IPS DF 19.7 (cell line): ENCODE measurements around the gene SOBP.

Experiments
- DNase-seq: peaks from one replicate; pipeline ENCODE4 v3.0.0-alpha.2; 2013; ENCODE audit warnings: low read depth, low spot score

Gene SOBP

DNA sequence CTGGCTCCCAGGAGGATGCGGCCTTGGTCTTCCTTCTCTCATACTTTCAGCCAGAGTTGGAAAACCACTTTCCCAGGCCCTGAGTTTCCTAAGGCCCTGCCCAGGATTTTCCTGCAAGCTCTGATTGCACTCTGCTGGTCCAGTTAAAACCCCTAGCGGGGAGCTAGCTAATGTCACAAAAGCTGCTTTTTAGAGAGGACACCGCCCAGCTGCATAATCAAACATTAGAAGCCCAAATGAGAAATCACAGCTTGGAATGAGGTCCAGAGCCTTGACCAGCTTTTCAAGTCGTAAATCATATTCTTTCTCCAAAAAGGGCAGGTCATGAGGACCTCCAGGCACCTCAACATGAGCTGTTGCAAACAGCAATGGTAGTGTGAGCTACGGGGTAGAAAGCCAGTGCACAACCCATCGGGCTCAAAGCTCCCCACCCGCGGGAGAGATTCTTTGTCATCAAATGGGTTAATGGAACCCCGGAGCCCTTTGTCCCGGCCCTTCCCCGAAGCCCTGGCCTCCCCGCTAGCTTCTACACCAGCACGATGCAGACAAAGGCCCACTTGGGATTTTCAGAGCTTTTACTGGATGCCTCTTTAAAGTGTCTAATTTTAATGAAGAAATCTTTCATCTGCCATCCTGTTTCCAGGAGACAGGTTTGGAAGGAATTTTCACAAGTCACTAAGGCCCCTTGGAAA, 200.2 kb downstream of the SOBP start:
- no peak for DNase-seq

DNA sequence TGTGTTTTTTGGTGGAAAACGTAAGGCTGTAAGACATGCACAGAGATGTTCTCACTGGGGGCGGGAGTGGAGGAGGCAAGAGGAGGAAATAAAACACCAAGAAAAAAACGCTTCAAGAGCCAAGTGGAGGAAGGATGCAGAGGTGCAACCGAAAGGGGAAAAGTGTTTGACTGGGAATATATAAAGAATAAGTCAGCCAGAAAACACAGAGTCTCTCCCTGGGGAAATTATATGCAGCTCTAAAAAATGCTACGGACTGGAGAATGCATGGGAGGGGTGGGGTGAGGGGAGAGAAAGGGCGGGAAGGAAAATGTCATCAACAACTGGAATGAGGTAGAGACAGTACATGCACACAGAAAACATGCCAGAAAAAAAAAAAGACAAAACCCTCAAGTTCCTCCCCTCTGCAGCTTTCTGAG, 200.7 kb downstream of the SOBP start:
- no peak for DNase-seq

DNA sequence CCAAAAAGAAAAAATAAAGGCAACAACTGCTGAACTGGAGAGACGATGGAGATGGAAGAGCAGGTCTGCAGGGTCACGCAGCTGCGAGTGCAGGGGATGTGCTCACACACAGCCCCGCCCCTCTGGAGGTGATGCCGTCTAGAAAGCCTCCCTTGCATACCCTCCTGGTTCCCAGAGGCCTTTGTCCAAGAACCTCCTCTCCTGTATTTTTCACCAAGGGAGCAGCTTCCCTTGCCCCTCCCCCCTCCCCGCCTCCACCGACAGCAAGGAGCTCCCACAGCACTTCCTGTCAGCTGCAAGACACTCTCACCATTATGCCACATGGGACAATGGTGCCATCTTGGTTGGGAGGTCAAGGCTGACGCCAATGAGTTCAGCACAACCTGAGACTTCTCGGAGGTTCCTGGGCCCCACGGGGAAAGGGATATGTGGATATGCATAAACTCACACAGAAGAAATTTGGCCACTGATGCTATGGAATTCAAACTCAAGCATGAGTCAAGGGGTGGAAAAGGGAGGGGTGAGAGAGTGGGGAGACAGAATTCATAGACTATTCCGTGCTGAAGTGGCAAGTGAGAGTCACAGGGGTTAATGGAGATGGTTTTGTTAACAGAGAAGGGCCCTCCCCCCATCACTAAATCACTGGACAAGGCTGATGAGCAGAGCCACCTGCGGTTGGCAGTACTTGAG, 201.3 kb downstream of the SOBP start:
- no peak for DNase-seq

DNA sequence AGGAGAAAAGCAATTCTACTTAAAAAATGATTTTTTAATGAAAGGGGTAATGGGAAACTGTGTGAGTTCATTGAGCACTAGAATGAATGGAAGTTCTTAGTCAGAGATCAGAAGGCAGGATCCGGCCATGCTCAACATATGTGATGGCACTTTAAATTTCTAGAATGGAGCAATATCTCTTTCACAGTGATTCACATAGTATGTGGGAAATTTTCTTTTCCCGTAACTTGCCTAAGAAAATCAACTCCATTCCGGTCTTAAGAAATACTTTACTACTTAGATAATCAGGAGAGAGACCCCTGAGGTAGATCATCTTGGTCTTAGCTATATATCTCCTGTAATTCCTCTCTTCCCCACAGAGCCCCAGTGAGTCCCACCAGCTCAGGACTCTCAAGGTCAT, 202.4 kb downstream of the SOBP start:
- no peak for DNase-seq

DNA sequence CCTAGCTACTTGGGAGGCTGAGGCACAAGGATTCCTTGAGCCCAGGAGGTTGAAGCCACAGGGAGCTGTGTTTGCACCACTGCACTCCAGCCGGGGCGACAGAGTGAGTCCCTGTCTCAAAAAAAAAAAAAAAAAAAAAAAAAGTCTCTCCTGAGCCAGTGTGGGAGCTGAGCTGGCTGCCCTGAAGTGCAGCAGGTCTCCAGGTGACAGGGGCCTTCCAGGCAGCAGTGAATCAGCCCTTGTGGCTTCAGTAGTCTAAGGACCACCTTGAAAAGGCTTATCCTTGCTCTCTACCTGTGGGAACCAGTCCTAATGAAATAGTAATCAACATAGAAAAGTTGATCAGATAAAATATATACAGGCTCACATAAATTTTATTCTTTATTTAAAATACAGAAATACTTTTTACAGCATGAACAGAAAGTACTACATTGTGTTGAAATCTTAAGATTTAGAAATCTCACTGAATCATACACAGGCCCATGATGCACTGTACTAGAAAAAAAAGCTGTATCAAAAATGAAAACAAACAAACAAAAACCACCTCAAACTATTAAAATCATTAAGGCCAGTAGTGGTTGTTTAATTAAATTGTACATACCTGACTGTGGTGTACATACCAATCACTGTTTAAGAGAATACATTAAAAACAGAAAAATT, 205.3 kb downstream of the SOBP start:
- DNase-seq: no peak

DNA sequence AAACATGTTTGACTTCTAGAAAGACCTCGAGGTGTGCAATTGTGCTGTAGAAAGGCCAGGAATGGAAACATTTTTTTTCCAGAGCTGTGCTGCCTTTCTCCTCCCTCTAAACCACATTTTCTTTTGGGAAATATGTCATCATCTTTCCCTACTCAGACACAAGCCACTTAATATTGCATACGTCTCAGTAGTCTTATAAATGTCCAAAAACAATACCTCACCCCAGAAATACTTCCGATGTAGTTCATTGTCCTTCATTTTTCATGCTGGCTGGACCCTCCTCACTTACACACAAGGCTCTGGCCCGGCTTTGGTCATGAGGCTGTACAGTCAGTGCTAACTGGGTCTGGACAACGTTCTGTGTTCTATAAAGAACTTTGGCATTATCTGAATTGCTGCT, 207.8 kb downstream of the SOBP start:
- DNase-seq: no peak

DNA sequence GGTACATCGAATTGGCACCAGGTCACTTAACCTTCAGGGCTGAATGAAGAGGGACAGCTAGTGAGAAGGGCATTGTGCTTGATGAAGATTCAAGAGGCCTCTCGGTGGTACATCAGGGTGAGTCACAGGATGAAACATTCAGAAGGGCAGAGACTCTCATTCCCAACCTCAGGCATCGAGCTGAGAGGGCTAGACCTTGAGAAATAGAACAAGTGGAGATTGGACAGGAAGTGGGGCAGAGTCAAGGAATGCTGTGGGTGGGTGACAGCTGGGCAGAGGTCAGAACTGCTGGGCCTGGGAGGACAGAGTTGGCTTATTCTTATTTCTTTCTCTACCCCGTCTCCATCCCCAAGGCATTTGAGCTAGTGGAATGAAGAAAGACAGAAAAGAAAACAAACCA, 208.2 kb downstream of the SOBP start:
- no peak for DNase-seq

DNA sequence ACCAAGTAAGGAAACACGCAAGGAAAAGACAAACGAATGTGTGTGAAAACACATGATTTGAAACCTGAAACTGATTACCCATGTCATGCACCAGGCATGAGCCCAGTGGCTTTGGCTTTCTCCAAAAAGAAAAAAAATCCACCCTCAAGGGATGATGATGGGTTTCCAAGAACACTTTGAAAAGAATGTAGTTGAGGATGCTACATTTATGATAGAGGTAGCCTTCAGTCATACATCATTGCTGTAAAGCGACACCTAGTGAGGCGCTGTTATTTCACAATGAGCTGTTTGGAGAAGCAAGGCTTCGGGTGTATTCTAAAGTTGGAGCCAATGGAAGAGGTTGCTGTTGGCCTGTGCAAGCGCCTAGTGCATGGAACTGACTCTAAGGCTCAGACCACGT, 209.3 kb downstream of the SOBP start:
- DNase-seq: no peak

DNA sequence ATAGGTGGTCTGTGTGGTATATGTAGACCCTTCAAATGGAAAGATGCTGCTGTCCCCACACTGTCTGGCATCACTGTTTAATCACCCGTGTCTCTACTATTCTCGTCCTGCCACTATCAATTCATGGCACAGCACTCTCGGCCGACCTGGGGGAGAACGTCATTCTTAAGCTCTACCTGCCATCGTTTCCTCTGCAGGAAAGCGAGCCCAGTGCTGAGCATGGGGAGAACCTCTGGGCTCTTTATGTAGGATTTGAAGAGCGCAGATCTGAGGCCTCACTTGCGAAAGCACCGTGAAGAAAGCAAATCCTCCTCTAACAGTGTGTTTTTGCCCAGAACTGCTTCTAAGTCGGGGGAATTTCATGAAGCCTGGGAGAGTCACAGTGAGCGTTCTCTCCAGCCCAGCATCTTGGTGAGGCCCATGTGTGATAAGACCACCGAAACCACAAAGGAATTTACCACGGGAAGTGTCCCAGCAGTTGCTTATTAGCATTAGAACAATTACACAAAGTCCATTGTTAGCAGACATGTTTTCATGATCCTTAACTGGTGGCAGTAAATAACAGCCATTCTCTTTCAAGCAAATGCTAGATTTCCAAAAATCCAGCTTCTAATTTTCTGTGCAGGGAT, 209.9 kb downstream of the SOBP start:
- no peak for DNase-seq

DNA sequence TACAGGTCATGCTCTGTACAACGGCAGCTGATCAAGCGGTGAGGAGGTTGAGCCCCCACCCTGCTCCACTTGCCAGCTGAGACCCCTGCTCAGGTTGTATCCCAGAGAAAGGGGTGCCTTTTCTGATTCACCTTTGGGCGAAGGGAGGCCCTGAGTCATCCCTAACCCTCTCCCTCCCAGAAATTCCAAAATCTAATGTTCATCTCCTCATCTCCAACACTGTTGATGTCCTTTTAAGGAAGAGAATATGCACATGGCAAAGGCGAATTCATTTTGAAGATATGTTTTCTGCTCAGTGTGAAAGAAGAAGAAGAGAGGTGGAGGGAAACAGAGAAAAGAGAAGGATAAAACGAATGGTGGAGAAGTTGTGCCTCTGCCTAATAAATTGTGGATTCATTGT, 213.7 kb downstream of the SOBP start:
- no peak for DNase-seq

DNA sequence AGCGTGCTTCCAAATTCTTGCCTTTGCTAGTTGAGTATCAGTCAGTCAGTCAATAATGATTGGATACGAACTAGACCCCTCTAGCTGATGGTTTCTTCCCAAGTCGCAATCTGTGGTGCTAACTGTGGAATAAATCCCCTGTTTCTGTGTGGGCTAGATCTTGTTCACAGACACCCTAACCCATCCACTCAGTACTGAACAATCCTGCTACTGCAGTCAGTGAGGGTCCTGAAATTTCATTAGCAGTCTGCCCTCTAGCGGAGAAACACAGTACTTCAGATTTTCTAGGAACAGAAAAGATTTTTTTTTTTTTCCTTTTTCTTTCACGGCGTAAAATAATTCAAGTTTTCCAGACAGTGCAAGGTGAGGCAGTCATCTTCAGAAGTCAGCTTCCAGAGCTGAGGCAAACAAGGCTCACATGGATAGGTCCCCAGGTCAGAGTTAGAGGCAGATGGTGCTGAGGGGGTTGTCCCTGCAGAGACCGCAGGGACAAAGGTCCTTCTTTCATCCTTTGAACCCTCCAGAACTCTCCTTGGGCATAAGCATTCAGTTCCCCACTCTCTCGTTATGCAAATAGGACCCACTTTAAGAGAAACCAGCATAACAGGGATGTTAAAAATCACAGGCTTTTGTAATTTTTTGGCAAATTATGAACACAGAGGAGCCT, 214.6 kb downstream of the SOBP start:
- no peak for DNase-seq

DNA sequence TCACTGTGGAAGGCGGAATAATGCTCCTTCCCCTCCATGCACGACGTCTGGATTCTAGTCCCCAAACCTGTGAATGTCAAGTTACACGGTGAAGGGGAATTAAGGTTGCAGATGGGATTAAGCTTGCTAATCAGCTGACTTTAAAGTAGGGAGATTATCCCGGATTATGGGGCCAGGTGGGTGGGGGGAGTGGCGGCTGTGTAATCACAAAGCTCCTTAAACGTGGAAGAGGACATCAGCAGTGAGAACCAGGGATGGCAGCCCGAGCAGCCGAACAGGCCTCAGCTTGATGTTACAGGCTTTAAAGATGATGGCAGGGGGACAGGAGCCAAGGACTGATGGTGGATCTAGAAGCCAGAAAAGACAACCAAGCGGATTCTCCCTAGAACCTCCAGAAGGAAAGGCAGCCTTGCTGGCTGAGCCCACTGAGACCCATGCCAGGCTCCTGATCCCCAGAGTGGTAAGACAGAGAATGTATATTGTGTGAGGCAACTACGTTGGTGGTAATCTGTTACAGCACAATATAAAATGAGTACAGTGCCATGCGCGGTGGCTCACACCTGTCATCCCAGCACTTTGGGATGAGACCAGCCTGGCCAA, 216.7 kb downstream of the SOBP start:
- DNase-seq: no peak

DNA sequence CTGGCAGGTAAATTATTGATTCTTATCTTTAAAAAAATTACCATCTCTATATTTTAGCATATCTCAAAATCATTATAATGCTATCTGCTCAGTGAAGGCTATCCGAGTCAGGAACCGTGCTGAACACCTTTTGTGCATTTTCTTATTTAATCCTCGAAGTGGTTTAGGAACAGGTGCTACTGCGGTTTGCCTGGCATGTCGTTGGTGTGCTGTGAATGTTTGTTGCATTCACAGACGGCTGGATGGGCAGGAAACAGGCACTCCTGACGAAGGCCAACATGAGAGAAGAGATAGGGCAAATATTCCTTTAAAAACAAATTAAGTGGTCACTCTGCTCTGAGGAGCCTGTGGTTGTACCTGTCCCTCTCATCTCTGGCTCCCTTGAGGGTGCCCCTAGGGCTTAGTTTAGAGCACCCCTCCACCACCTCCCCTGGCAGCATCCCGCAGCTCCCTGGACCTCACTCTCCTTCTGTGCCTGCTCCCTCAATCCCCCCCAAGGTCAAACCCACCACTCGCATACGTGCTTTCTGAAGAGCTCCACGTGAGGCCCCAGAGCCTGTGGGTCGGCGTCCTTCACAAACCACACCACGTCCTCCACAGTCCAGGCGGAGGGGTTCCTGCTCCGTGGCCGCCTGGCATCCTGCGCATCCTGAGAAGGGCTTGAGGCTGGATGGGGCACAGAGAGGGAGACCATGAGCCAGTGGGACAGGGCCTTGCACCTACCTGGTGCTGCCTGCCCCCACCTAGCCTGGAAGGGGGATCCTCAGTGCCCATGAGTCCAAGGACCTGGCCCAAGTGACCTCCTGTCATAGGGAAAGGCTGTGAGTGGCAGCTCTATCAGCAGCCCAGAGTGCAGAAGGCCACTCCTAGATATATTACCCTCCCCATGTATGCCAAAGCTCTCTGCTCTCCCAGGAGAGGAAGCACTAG, 217.7 kb downstream of the SOBP start:
- no peak for DNase-seq

DNA sequence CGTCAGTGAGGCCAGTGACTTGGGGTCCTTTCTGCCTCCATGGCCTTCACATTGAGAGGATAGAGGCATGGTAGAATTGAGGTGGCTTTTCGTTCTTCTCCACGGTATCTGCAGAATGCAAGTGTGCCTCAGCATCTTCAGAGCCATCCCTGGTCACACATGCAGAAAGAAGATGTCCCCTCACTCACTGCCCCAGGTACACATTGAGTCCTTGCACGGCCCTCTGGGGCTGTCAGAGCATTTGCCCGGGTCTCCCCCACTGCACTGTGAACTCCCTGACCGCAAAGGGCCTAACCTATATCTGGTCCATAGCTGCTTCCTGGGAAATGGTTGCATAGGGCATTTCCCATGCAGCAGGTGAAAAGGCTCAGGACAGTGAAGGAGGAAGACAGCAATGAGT, 218.5 kb downstream of the SOBP start:
- no peak for DNase-seq

DNA sequence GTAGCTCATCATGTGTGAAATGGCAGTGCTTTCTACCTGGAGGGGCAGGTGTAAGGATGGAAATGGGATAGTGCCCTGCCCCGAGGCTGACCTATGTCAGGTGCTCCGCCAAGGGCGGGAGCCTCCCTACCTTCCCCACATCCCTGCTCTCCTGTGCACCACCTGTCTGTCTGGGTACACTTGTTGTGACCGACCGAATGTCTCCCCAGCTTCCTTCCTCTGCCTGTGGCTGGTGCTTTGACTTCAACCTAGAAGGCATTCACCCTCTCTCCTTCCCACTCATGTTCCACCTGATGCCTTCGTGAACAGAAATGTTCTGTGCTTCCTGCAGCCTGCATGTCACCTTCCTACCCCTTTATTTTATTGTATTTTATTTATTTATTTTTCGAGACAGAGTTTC, 219.4 kb downstream of the SOBP start:
- DNase-seq: no peak
